Breast epithelium (tissue), 4 donors: ENCODE data around the gene SPRED2. TPM values are rescaled to one million over a fixed set of nuclear protein-coding genes. Genes with fewer than 3 reads are reported as not detected.
A peak's percentile ranks its signal among the peaks of the same experiment; 100 is the strongest.

Source experiments
- DNase-seq, 2 donors: peaks; one replicate each; pipeline ENCODE4 v3.0.0-alpha.2; 2019; ENCODE audit warnings: low spot score in 2 of 2
- H3K27ac ChIP-seq, 2 donors: fragments of 200-600 bp; sonication (generic) in 1 of 2; one replicate each; pipeline ENCODE4 v1.5.1; 2016 to 2019; ENCODE audit warnings: mild to moderate bottlenecking in 1 of 2
- H3K27me3 ChIP-seq, 2 donors: fragments of 200-600 bp; sonication (generic) in 1 of 2; one replicate each; pipeline versions ENCODE4 v1.5.1 to v1.6.0; 2017 to 2019; ENCODE audit warnings: control low read depth in 1 of 2, mild to moderate bottlenecking in 1 of 2
- H3K36me3 ChIP-seq: fragments of 200-600 bp; one replicate; pipeline ENCODE4 v1.5.1; 2019
- H3K4me1 ChIP-seq, 2 donors: fragments of 200-600 bp; sonication (generic); one replicate each; pipeline ENCODE4 v1.5.1; 2016 to 2019; ENCODE audit warnings: control low read depth in 1 of 2
- H3K4me3 ChIP-seq, 3 donors: fragments of 200-600 bp; sonication (generic); 1 replicate in 2 of 3; 2 replicates in 1 of 3; pipeline ENCODE4 v1.5.1; 2016 to 2019; ENCODE audit warnings: mild to moderate bottlenecking in 3 of 3, moderate library complexity in 2 of 3
- H3K9me3 ChIP-seq, 2 donors: fragments of 200-600 bp; sonication (generic) in 1 of 2; one replicate each; pipeline ENCODE4 v1.5.1; 2016 to 2019; ENCODE audit warnings: control low read depth in 1 of 2
- CTCF ChIP-seq, 3 donors: fragments of 450-650 bp; IDR thresholded peaks; one replicate each; pipeline ENCODE4 v1.5.1; 2016 to 2017; ENCODE audit warnings: antibody characterized with exemption in 3 of 3, mild to moderate bottlenecking in 3 of 3, moderate library complexity in 3 of 3
- POLR2A ChIP-seq: fragments of 450-650 bp; IDR thresholded peaks from one replicate; pipeline ENCODE4 v1.6.1; 2016; ENCODE audit warnings: antibody characterized with exemption, mild to moderate bottlenecking, moderate library complexity
- POLR2AphosphoS5 ChIP-seq, 3 donors: sonication (generic); formaldehyde crosslinking; IDR thresholded peaks; one replicate each; pipeline ENCODE4 v1.6.1; 2017; ENCODE audit warnings: antibody characterized with exemption in 3 of 3
- intact Hi-C: fragments of 100-400 bp; cut with DNase I; formaldehyde crosslinking; loops from one replicate; pipeline ENCODE4 v1.15.1; 2023; ENCODE audit warnings: low total_unique reads
- total RNA-seq, 3 donors: library from RNA; depleted of rRNA; stranded (reverse); fragments of >200 nt; gene quantifications; one replicate each; pipeline ENCODE4 v1.1.0, GENCODE V29; 2016

SPRED2 gene
- total RNA-seq, 3 donors from 2014 or later, result 14.6 to 25.2 (median 25.2) TPM

- DNase-seq, result no peak
- no peaks in the 10 kb centered on the region for H3K36me3 ChIP-seq
- TF ChIP-seq CTCF (IDR thresholded peaks at IDR 0.05), result no peak
- no peaks in the 10 kb centered on the region for H3K27me3 ChIP-seq
- H3K27ac ChIP-seq, result no peak overlapping the region
- H3K4me1 ChIP-seq, result no peaks in the 10 kb centered on the region
- intact Hi-C loops, result no loop called here
- no peaks in the 10 kb centered on the region for H3K9me3 ChIP-seq
- no peak overlapping the region for H3K4me3 ChIP-seq
Measured at GRCh38 chr2:65425276-65425675, 7.1 kb downstream of the SPRED2 start.

GRCh38 chr2:65424391-65424790 lies 8.0 kb downstream of the SPRED2 start:
- Histone ChIP-seq H3K4me1 (no peaks in the 10 kb centered on the region), H3K9me3 (no peaks in the 10 kb centered on the region), H3K4me3 (no peak overlapping the region), H3K27ac (no peak overlapping the region), H3K36me3 (no peaks in the 10 kb centered on the region), H3K27me3 (no peaks in the 10 kb centered on the region)
- no peak for DNase-seq
- TF ChIP-seq POLR2AphosphoS5 (IDR thresholded peaks at IDR 0.05), result no peak
- no peak for TF ChIP-seq POLR2A
- TF ChIP-seq CTCF (IDR thresholded peaks at IDR 0.05), result no peak
- intact Hi-C loops, result no loop called here

GRCh38 chr2:65421432-65421748 lies 11.0 kb downstream of the SPRED2 start:
- no peak overlapping the region for H3K4me3 ChIP-seq
- H3K36me3 ChIP-seq, result no peaks in the 10 kb centered on the region
- intact Hi-C loops, result no loop called here
- no peaks in the 10 kb centered on the region for H3K27me3 ChIP-seq
- DNase-seq, result no peak
- H3K27ac ChIP-seq, result peak overlapping the region in 1 of 2 donors; percentile 53
- no peak for TF ChIP-seq POLR2A
- TF ChIP-seq CTCF (IDR thresholded peaks at IDR 0.05), result no peak
- TF ChIP-seq POLR2AphosphoS5 (IDR thresholded peaks at IDR 0.05), result no peak
- no peaks in the 10 kb centered on the region for H3K9me3 ChIP-seq
- peaks cover 0 to 4% of the 10 kb centered on the region in 2 donors for H3K4me1 ChIP-seq

GRCh38 chr2:65420712-65421431 lies 11.5 kb downstream of the SPRED2 start:
- Histone ChIP-seq H3K9me3 (no peaks in the 10 kb centered on the region), H3K27me3 (no peaks in the 10 kb centered on the region), H3K36me3 (no peaks in the 10 kb centered on the region), H3K27ac (peak overlapping the region in 1 of 2 donors; percentile 53), H3K4me3 (no peak overlapping the region), H3K4me1 (peaks cover 0 to 4% of the 10 kb centered on the region in 2 donors)
- no peak for DNase-seq
- no peak for TF ChIP-seq POLR2AphosphoS5 (IDR thresholded peaks at IDR 0.05)
- no peak for TF ChIP-seq POLR2A
- no peak for TF ChIP-seq CTCF (IDR thresholded peaks at IDR 0.05)
- intact Hi-C loops, result no loop called here

GRCh38 chr2:65417509-65418085 lies 14.8 kb downstream of the SPRED2 start:
- Histone ChIP-seq H3K27ac (peak overlapping the region in 1 of 2 donors; percentile 20), H3K4me3 (no peak overlapping the region), H3K9me3 (no peaks in the 10 kb centered on the region), H3K27me3 (no peaks in the 10 kb centered on the region), H3K36me3 (no peaks in the 10 kb centered on the region), H3K4me1 (peaks cover 0 to 4% of the 10 kb centered on the region in 2 donors)
- intact Hi-C loops, result no loop called here
- no peak for DNase-seq
- TF ChIP-seq POLR2AphosphoS5 (IDR thresholded peaks at IDR 0.05) (no peak), POLR2A (no peak), CTCF (IDR thresholded peaks at IDR 0.05) (no peak)
